MV-4-11 (cell line): ENCODE measurements around the gene MTMR1.
A peak's percentile ranks its signal among the peaks of the same experiment; 100 is the strongest.

Source experiments
- DNase-seq: peaks from one replicate; lab custom pipeline; 2025; lab: John Stamatoyannopoulos, UW

MTMR1 gene

GRCh38 chrX:150696866-150697265 lies 3.7 kb downstream of the MTMR1 start:
- DNase-seq, result no peak

DNA sequence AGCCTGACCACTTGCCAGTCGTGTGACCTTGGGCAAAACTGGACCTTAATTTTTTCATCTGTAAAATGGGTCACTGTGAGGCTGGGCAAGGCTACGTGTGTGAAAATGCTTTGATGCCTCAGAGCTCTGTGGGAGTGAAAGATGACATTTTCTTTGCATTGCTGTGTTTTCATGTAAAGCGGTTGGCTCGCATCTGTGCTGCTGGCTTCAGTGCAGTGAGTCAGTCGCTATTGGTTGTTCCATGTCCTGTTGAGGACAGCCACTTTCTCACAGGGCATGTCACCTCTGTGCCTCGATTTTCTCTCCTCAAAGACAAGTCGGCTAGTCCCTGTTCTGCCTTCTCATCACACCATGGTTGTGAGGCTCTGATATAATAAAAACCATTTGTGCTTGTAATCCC lies 4.4 kb downstream of the MTMR1 start:
- DNase-seq, result no peak

- no peak for DNase-seq
Observed at GRCh38 chrX:150698981-150699380, 5.8 kb downstream of the MTMR1 start.

DNA sequence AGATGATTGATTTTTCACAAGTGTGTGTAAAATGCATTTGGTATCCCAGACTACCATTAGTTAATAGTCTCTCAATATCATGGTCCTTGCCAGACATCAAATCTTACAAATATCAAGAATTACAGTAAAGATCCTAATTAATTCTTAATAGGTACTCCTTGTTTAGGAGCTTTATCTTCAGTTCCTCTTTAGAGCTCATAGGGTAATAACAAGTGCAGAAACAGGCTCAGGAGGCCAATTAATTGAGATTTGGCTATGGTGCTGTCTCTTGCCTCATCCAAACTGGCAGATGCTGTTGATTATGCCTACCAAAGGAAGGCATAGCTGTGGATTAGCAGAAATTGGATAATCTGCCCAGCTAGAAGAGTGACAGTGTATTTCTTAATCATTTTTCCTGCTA lies 6.9 kb downstream of the MTMR1 start:
- DNase-seq, result peak; percentile 1

GRCh38 chrX:150701377-150701776 lies 8.2 kb downstream of the MTMR1 start:
- no peak for DNase-seq

DNA sequence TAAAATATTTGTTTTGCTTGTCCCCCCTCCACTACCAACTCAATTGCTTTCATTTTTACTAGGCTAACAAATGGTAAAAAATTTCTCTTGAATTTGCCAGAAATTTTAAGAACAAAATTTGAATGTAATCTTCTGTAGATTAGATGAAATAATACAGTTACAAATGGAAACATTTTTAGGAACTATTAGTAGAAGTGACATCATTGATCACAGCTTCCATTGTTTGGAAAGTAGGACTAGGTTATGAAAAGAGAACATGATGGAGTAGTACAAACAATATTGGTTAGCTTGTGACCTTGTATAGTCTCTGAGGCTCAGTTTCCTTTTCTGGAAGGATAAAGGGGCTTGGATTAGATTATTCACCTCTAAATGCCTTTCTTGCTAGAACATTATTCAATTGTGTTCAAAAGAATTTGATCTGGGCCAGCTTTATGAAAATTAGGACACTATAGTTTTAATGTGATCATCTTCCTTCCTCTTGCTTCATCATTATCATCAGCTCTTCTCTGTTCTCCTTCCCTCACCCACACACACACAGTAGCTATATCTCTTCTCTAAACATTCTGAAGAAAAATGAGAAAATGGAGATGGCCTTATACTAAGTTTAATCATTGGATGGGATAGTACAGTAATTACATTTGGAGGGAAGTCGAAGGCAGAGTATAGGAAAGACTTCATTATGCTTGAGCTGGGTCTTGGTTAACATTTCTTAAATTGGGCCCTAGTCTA lies 9.9 kb downstream of the MTMR1 start:
- no peak for DNase-seq

DNA sequence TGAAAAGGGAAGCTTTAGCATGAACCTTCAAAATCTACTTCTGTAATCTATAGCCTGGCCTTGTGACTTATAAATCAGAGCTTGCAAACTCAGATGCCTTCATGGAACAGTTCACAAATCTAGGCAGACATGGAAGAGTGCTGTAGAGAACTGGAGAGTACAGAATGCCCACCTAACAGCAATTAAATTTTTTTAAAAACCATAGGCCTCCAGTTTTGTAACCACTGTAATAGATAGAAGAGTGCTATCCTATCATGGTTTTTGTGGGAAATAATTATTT lies 10.4 kb downstream of the MTMR1 start:
- no peak for DNase-seq

GRCh38 chrX:150704030-150704613 lies 10.9 kb downstream of the MTMR1 start:
- DNase-seq, result no peak

DNA sequence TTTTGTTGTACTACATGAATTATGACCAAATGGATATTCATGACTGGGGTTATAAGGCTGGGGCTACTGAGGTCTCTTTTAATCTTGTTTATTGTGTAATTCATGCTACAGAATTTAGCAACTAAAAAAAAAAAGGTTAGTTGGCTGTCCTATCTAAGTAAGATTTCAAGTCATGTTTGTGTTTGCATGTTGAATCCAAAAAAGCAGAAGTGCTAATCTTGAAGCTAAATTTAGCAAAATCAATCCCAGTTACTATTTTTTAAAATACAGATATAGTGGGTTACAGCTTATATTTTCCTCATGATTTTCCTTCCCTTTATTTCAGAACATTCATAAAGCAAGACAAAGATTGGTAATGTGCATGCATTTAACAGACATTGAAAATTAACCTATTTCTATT lies 19.4 kb downstream of the MTMR1 start:
- peak; percentile 62 for DNase-seq

DNA sequence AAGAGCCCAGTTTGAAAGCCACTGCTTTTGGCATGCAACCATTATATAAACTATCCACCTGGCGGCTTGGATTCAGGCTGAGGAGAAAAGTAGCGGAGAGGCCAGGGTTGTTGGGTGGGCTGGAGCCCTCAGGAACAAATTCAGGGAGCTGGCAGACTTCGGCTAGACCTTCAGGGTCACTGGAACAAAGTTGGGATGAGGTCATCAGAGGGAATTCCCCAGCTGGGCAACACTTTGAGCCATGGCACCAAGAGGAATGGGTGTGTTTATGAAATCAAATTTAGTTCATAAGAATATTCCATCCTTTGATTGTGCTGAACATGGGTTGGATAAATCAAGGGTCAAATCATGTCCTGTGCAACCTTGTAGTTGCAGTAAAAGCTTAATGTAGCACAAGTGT lies 22.0 kb downstream of the MTMR1 start:
- no peak for DNase-seq

- DNase-seq, result no peak
Observed at GRCh38 chrX:150719621-150720020, 26.4 kb downstream of the MTMR1 start.

- DNase-seq, result no peak
Observed at GRCh38 chrX:150729956-150730355, 36.8 kb downstream of the MTMR1 start.

DNA sequence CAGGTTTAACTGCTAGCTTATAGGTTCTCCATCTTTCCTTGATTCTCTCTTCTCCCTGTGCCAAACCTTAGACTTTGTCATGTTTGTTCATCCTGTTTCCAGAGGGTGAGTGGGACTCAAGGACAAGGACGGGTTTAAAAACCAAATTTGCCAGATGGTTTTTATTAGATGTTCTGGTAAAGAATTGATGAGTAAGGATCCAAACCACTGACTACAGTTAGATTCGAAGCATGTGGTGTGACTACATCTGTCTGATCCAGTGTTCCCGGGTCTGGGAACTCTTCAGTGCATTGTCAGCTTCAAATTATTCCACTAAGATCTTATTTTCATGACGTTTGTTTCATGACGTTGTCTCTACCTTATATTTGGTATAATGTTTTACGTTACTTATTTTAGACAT lies 37.5 kb downstream of the MTMR1 start:
- DNase-seq, result no peak

GRCh38 chrX:150731795-150732194 lies 38.6 kb downstream of the MTMR1 start:
- DNase-seq, result peak; percentile 82

GRCh38 chrX:150736475-150736874 lies 43.3 kb downstream of the MTMR1 start:
- peak; percentile 24 for DNase-seq

DNA sequence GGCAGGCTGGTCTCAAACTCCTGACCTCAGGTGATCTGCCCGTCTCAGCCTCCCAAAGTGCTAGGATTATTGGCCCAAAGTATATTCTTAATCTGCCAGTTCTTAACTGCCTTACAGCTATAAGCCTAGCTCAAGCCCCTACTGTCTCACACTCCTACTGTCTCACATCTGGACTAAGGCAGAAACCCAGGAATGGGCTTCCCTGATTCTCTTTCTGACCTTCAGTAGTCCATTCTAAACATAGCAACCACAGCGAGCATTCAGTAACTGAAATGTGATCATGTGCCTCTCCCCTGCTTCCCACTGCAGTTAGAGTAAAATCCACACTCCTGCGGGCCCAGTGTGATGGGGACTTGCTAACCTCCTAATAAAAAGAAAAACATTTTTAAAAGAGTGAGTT lies 58.9 kb downstream of the MTMR1 start:
- DNase-seq, result no peak

GRCh38 chrX:150753357-150753756 lies 60.2 kb downstream of the MTMR1 start:
- no peak for DNase-seq

DNA sequence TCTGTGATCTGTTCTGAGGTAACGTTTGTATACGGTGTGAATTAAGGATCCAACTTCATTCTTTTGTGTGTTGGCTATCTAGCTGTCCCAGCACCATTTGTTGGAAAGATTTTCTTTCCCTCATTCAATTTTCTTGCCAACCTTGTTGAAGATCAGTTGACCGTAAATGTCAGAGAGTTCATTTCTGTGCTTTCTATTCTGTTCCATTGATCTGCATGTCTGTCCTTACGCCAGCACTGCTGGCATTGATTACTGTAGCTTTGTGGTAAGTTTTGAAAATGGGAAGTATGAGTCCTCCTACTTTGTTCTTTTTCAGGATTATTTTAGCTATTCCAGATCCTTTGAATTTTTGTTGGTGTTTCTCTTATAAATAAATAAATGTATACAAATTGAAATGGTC lies 60.8 kb downstream of the MTMR1 start:
- no peak for DNase-seq

DNA sequence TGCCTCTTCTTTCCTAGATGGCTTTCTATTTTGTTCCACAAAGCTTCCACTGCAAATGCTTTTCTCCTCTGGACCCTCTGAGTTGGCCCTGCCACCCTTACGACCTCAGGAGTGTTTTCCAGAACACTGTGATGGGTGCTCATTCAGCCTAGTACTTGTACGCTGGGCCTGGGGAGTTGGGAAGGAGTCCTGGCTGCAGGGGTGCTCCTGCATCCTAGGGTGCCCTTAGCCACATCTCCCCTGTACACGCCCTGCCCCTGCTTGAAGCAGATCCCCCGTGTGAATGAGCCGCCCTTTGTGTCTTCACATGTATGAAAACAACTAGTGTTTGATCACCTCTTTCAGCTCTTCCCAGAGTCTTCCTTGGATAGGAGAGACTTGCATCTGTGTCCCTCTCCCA lies 64.2 kb downstream of the MTMR1 start:
- no peak for DNase-seq

DNA sequence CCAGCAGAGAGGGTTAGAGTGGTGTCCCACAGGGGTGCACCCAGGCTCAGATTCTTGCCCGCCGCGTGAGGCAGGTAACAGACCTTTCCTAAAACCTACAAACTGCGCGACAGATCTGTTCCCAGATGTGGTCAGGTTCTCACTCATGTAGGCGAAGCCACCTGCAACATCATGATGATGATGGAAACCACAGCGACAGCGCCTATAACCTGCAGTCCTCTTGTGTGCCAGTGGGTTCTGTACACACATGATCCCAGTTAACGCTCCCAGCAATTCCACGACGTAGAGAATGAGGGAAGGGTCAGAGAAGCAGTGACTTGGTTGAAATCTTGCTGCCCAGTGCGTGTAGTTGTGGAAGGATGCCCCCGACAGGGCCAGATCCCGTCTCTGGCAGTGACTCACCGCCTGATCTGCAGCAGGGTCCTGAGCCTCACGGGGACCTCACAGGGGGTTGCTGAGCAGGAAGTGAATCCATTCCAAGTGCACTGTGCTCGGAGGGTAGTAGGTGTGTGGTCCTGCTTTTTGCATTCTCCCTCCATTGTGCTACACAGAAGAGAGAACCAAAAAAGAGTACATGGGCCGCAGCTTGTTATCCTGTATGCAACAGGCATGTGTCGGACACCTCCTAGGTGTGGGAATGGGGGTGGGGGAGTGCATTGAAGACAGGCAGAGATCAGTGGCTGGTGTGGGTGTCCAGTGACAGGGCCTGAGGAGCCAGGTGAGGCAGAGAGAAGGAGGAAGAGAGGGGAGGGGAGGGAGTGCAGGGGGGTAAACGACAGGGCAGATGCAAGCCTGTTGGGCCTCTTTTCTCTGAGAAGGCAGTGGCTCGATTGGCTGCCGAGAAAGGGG lies 66.6 kb downstream of the MTMR1 start:
- no peak for DNase-seq

GRCh38 chrX:150761176-150761818 lies 68.1 kb downstream of the MTMR1 start:
- no peak for DNase-seq

- no peak for DNase-seq
Observed at GRCh38 chrX:150761819-150762216, 68.6 kb downstream of the MTMR1 start.
